Activated CD8-positive, alpha-beta memory T cell treated with anti-CD3 and anti-CD28 coated beads for 4 hours (primary cell): ENCODE data around the gene EHD4.

ENCODE experiments used
- DNase-seq, 2 donors: peaks; one replicate each; pipeline ENCODE4 v3.0.0-alpha.2; 2020; ENCODE audit warnings: low read depth in 2 of 2

The EHD4 gene

GRCh38 chr15:41895957-41896356 is 76.4 kb downstream of the EHD4 start:
- no peak for DNase-seq

GRCh38 chr15:41895491-41895890 is 76.9 kb downstream of the EHD4 start:
- no peak for DNase-seq

- DNase-seq = peak; percentile 71 to 76
These were observed 77.4 kb downstream of the EHD4 start for GRCh38 chr15:41894791-41895463.

- no peak for DNase-seq
These were observed 78.0 kb downstream of the EHD4 start for GRCh38 chr15:41894251-41894790.

- DNase-seq = no peak
These were observed 78.7 kb downstream of the EHD4 start, which contains the start of gene SPTBN5 for GRCh38 chr15:41893422-41894250. SPTBN5 (minus strand) TSS chr15:41894053; CDS start chr15:41893497, 556 bp downstream.

GRCh38 chr15:41892621-41893421 is 79.5 kb downstream of the EHD4 start:
- DNase-seq = no peak

GRCh38 chr15:41891946-41892345 is 80.4 kb downstream of the EHD4 start:
- DNase-seq = no peak

GRCh38 chr15:41891226-41891625 is 81.1 kb downstream of the EHD4 start:
- no peak for DNase-seq

GRCh38 chr15:41890050-41890690 is 82.2 kb downstream of the EHD4 start:
- no peak for DNase-seq

GRCh38 chr15:41888662-41889253 is 83.6 kb downstream of the EHD4 start:
- no peak for DNase-seq

- no peak for DNase-seq
These were observed 84.5 kb downstream of the EHD4 start for GRCh38 chr15:41887893-41888292.

- DNase-seq = no peak
These were observed 85.2 kb downstream of the EHD4 start for GRCh38 chr15:41887161-41887560.

- DNase-seq = no peak
These were observed 85.6 kb downstream of the EHD4 start for GRCh38 chr15:41886741-41887140.

GRCh38 chr15:41885841-41886240 is 86.5 kb downstream of the EHD4 start:
- DNase-seq = no peak

GRCh38 chr15:41885321-41885720 is 87.0 kb downstream of the EHD4 start:
- DNase-seq = no peak

GRCh38 chr15:41884458-41884857 is 87.9 kb downstream of the EHD4 start:
- no peak for DNase-seq

GRCh38 chr15:41883484-41883825 is 88.9 kb downstream of the EHD4 start:
- DNase-seq = no peak

- no peak for DNase-seq
These were observed 89.5 kb downstream of the EHD4 start for GRCh38 chr15:41882689-41883483.

GRCh38 chr15:41881920-41882688 is 90.3 kb downstream of the EHD4 start:
- DNase-seq = no peak

GRCh38 chr15:41881550-41881919 is 90.8 kb downstream of the EHD4 start:
- no peak for DNase-seq
